GM18502 (cell line): ENCODE results near the gene SMYD3.
"Not testable (repeated sequence)": the region's sequence is repeated elsewhere in the genome, so short reads cannot be mapped to it uniquely, and the experiment has no call there.

ENCODE experiments used
- ATAC-seq: cut with Tn5 transposase; IDR thresholded peaks from one replicate; pipeline ENCODE4 v1.9.1; 2021; ENCODE audit warnings: mild to moderate bottlenecking; ENCODE audit not compliant: unreplicated experiment, poor library complexity

The SMYD3 gene

DNA sequence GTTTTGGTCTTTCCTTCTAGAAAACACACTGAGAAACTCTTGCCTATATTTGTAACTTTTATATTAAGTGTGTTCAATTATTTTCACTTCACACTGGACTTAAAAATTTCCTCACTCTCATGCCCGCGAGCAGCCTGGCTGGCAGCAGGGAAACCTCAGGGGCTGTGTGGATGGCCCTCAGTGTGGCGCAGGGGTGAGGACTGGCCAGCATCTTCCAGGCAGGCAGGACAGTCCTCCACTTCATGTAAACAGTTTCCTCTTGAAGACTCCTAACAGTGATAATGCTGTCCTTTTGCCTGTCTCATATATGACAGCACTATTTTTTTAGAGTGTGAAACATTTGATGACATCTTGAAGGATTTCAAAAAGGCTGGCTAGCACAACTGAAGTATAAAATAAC, 733.7 kb downstream of the SMYD3 start:
- ATAC-seq = no peak

- ATAC-seq = no peak
Measured at GRCh38 chr1:245772739-245773138, 734.3 kb downstream of the SMYD3 start.

- no peak for ATAC-seq
Measured at GRCh38 chr1:245772325-245772724, 734.8 kb downstream of the SMYD3 start.

DNA sequence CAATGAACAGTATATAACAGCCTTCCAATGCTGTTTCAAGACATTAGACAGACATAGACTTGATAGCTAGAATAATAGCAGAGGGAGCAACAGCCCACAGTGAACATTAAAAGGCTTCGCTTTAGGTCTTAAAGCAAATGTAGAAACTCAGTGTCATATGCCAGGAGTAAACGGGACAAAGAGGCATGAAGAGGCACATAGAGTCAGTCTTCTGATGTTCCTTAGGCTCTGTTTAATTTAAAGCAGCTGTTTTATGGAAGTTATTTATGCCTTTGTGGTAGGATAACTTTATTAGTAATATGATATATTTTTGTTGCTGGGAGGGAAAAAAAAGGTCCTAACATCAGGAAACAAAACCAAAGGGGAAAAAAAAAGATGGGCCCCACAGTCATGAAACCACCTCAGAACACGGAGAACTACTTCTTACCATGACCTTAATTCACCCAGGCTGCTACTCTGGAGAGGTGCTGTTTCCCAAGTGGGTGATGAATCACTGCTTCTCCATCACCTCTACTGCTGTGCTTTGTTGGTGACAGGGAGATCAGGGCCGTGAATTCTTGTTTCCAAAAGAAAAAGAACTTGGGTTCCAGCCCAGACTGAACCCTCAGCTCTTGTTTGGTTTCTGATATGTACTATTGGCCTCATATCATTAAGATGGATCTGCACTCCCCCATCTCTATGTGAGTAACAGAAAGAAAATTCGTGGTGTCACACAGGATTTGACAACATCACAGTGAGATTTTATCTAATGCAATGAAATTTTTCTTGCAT, 735.4 kb downstream of the SMYD3 start:
- no peak for ATAC-seq

- ATAC-seq = no peak
Measured at GRCh38 chr1:245770156-245770555, 736.9 kb downstream of the SMYD3 start.

DNA sequence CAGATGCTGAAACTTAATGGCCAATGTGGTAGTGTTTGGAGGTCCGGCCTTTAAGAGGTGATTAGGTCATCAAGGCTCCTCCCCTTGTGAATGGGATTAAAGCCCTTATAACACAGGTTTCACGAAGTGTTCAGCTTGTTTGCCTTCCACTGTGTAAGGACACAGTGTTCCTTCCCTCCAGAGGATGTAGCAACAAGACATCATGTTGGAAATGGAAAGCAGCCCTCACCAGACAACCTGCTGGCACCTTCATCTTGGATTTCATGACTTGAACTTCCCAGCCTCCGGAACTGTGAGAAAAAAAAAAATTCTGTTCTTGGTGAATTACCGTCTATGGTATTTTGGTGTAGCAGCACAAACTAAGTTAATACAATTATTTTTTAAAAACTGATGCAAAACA, 738.5 kb downstream of the SMYD3 start:
- no peak for ATAC-seq

DNA sequence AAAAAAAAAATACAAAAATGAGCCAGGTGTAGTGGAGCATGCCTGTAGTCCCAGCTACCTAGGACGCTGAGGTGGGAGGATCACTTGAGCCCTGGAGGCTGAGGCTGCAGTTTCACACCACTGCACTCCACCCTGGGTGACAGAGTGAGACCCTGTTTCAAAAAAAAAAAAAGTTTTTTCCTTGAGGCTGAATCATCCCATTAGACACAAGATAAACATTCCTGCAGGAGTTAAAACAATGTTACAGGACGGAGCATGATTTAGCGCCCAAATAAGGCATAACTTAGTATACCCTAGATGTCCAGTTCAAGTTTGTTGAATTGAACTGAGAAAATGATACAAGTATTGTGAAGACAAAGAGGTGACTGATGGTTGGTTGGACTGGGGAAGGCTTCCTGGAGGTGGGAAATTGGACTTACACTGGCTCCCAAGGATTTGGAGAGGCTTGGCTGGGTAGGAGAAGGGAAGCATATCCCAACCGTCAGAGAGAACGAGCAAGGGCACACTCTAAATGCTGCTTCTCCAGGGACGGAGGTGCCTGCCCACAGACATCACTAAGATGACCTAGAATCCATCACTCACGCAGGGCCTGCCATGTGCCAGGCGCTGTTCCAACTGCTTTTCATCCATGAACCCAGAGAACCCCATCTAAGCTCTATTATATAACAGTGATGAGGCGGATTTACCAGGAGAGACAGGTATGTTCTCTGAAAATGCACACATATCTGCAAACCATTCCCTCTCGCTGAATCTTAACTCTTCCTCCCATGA, 741.7 kb downstream of the SMYD3 start:
- ATAC-seq = no peak

DNA sequence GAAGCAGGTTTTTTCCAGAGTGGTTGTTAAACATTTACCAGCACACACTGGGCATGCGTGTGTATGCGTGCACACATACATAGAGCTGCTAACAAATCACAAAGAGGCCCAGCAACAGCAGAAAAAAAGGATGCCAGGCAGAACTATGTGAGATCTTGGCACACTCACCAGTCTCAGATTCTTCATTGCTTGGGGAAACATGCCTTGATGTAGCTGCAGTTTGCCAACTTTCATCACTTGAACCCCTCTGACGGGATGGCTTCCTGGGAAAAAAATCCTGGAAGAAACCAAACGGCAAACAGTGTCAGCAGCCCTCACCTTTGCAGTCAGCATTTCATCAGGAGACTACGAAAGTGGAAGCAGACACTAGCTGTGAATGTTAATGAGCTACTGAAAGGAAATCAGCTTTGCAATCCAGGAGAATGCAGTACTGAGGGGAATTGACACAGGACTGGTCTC, 743.2 kb downstream of the SMYD3 start:
- no peak for ATAC-seq

DNA sequence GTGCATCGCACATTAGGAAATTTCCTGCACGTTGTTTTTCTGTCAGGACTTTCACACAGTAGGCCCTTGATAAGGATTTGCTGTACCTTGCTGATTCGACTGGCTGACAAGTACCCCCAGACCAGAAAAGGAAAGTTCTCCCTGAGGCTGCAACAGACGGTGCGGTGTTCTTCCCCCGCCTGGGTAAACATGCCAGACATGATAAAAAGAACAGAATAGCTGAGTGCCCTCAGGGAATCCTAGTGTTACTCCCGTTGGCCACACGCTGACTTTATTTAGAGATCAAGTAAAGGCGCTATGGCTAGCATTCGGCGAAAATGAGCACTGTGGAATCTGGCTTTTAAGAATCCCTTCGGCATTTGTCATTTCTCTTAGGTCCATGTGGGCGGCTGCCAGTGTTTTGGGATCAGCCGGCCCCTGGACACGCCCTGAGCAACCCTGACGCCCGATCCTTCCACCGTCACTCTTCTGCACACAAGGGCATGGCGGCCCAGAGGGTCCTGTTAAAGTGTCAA, 744.6 kb downstream of the SMYD3 start:
- ATAC-seq = no peak

GRCh38 chr1:245760301-245760700, 746.8 kb downstream of the SMYD3 start:
- ATAC-seq = no peak

GRCh38 chr1:245754463-245754961, 752.6 kb downstream of the SMYD3 start:
- no peak for ATAC-seq

GRCh38 chr1:245753807-245754206, 753.3 kb downstream of the SMYD3 start:
- no peak for ATAC-seq

DNA sequence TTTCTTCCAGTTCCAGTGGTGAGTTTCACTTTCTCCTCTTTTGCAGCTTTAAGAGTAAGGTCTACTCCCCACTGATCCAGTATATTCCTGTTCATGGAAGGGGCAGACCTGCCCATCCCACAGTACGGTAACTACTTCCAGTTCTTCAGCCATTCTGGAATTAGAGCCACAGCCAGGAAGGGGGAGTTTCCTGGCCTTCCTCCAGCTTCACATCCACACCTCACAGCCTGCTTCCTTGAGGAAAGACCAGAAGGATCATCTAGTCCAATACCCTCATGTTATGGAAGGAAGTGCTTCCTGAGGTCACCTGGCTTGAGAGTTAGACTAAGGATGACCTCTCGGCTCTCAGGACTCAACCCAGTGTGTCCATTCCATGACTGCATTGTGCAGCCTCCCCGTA, 754.5 kb downstream of the SMYD3 start:
- no peak for ATAC-seq

DNA sequence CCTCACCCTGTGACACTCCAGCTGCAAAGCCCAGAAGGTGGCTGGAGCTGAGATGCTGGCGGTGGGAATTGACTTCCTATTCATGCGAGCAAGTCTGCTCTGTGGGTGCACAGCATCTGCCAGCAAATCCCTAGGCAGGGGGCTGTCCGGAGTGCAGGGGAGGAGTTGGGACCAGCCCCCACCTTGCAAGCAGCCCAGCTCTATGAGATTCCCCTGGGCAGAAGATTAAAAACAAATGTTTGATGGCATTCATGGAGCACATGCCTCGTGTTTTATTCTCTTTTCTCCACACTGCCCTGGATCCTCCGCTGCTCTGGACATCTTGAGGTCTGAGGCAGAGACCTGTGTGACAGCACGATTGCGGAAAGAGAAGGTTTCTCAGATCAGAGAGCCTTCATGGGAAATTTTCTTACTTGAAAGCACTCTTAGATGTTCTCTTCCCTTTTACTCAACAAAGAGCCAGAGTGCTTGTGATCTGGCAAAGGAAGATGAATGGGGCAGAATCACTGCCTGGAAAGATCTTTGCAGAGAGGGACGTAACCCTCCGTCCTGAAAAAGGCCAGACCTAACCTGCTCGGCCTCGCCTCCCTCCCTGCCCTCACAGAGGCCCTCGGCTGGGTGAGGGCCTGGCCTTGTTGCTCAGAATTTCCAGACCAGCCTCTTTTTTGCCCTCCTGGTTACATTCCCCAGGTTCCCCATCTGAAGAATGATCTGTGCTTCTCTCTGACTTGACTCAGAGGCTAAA, 755.2 kb downstream of the SMYD3 start:
- ATAC-seq = no peak

GRCh38 chr1:245751116-245751515, 756.0 kb downstream of the SMYD3 start:
- ATAC-seq = no peak

- no peak for ATAC-seq
Measured at GRCh38 chr1:245750261-245750660, 756.8 kb downstream of the SMYD3 start.

- no peak for ATAC-seq
Measured at GRCh38 chr1:245749053-245749452, 758.0 kb downstream of the SMYD3 start.

DNA sequence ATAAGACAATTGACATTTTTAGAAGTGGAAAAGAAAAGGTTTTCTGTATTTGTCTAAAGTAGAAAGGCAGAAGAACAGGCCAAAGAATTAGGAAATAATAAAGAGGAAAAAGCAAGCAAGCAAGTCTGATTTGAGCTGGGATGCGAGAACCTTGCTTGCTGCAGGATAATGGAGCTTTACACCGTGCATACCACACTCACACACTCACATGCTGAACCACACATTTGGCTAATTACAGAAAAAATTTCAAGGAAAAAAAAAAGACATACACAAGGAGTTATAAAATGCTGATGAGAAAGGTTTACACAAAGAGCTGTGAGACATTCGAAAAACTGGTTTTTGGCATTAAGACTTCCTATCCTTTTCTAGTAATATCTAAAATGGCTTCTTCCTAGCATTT, 758.4 kb downstream of the SMYD3 start:
- ATAC-seq = no peak

- no peak for ATAC-seq
Measured at GRCh38 chr1:245748240-245748639, 758.8 kb downstream of the SMYD3 start.

GRCh38 chr1:245742896-245743295, 764.2 kb downstream of the SMYD3 start:
- ATAC-seq = no peak

DNA sequence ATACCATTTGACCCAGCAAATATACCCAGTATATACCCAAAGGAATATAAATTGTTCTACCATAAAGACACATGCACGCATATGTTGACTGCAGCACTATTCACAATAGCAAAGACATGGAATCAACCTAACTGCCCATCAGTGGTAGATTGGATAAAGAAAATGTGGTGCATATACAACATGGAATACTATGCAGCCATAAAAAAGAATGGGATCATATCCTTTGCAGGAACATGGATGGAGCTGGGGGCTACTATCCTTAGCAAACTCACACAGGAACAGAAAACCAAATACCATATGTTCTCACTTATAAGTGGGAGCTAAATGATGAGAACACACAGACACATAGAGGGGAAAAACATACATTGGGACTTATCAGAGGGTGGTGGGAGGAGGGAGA, 766.7 kb downstream of the SMYD3 start:
- ATAC-seq = not testable (repeated sequence)
